ENCODE results near the gene NPEPL1.
A peak's percentile ranks its signal among the peaks of the same experiment; 100 is the strongest.

NPEPL1 gene

GRCh38 chr20:58684291-58684690 is 8.3 kb upstream of the NPEPL1 start:
- no peak for DNase-seq

GRCh38 chr20:58685988-58686387 is 6.6 kb upstream of the NPEPL1 start:
- DNase-seq, result no peak

GRCh38 chr20:58688414-58688813 is 4.2 kb upstream of the NPEPL1 start:
- no peak for DNase-seq

- no peak for DNase-seq
These were observed 3.8 kb upstream of the NPEPL1 start for GRCh38 chr20:58688840-58689239.

- DNase-seq, result peak; percentile 25
These were observed 2.0 kb upstream of the NPEPL1 start for GRCh38 chr20:58690396-58691135.

- no peak for DNase-seq
These were observed 624 bp upstream of the NPEPL1 start for GRCh38 chr20:58691773-58692578.

- DNase-seq, result no peak
These were observed 816 bp downstream of the NPEPL1 start for GRCh38 chr20:58693226-58694006.

- DNase-seq, result no peak
These were observed 1.9 kb downstream of the NPEPL1 start for GRCh38 chr20:58694241-58695083.

- DNase-seq, result no peak
These were observed 2.6 kb downstream of the NPEPL1 start for GRCh38 chr20:58695084-58695722.

GRCh38 chr20:58695895-58696375 is 3.3 kb downstream of the NPEPL1 start:
- DNase-seq, result no peak

GRCh38 chr20:58696411-58696961 is 3.9 kb downstream of the NPEPL1 start:
- no peak for DNase-seq

GRCh38 chr20:58697201-58697866 is 4.7 kb downstream of the NPEPL1 start:
- no peak for DNase-seq

GRCh38 chr20:58697867-58698703 is 5.5 kb downstream of the NPEPL1 start:
- no peak for DNase-seq

- DNase-seq, result no peak
These were observed 6.4 kb downstream of the NPEPL1 start for GRCh38 chr20:58698741-58699622.

GRCh38 chr20:58699623-58700107 is 7.1 kb downstream of the NPEPL1 start:
- no peak for DNase-seq

- no peak for DNase-seq
These were observed 7.7 kb downstream of the NPEPL1 start for GRCh38 chr20:58700121-58700821.

GRCh38 chr20:58700823-58701222 is 8.2 kb downstream of the NPEPL1 start:
- DNase-seq, result no peak

All from fibroblast of skin of abdomen (primary cell).